ENCODE results near the gene KLC1. TPM values are rescaled to one million over a fixed set of nuclear protein-coding genes. Genes with fewer than 3 reads are reported as not detected.
A peak's percentile ranks its signal among the peaks of the same experiment; 100 is the strongest.

The KLC1 gene
- total RNA-seq, 1 donor from 2014 or later, result 975 TPM

- peaks cover 9% of the 10 kb centered on the region for H3K9me3 Mint-ChIP-seq (ENCODE audit: unreplicated experiment)
- peaks cover 9% of the 10 kb centered on the region for H3K27me3 Mint-ChIP-seq (ENCODE audit: unreplicated experiment)
- TF ChIP-seq CTCF (IDR thresholded peaks at IDR 0.05; ENCODE audit: partially characterized antibody, unreplicated experiment), result no peak
- DNase-seq, result no peak
- no peaks in the 10 kb centered on the region for H3K36me3 Mint-ChIP-seq (ENCODE audit: unreplicated experiment)
- H3K27ac Mint-ChIP-seq (ENCODE audit: unreplicated experiment), result no peak overlapping the region
- peaks cover 37% of the 10 kb centered on the region for H3K4me1 Mint-ChIP-seq (ENCODE audit: low read depth, unreplicated experiment)
- H3K4me3 Mint-ChIP-seq (ENCODE audit: unreplicated experiment), result no peak overlapping the region
Measured at GRCh38 chr14:103686831-103687485, 57.9 kb downstream of the KLC1 start.

GRCh38 chr14:103687712-103688111, 58.7 kb downstream of the KLC1 start:
- peaks cover 7% of the 10 kb centered on the region for H3K9me3 Mint-ChIP-seq (ENCODE audit: unreplicated experiment)
- H3K4me1 Mint-ChIP-seq (ENCODE audit: low read depth, unreplicated experiment), result peaks cover 38% of the 10 kb centered on the region
- peaks cover 9% of the 10 kb centered on the region for H3K27me3 Mint-ChIP-seq (ENCODE audit: unreplicated experiment)
- no peak for TF ChIP-seq CTCF (IDR thresholded peaks at IDR 0.05; ENCODE audit: partially characterized antibody, unreplicated experiment)
- DNase-seq, result no peak
- no peak overlapping the region for H3K4me3 Mint-ChIP-seq (ENCODE audit: unreplicated experiment)
- no peak overlapping the region for H3K27ac Mint-ChIP-seq (ENCODE audit: unreplicated experiment)
- no peaks in the 10 kb centered on the region for H3K36me3 Mint-ChIP-seq (ENCODE audit: unreplicated experiment)

GRCh38 chr14:103688441-103688840, 59.4 kb downstream of the KLC1 start:
- H3K4me3 Mint-ChIP-seq (ENCODE audit: unreplicated experiment), result no peak overlapping the region
- H3K4me1 Mint-ChIP-seq (ENCODE audit: low read depth, unreplicated experiment), result peaks cover 31% of the 10 kb centered on the region
- TF ChIP-seq CTCF (IDR thresholded peaks at IDR 0.05; ENCODE audit: partially characterized antibody, unreplicated experiment), result no peak
- peaks cover 7% of the 10 kb centered on the region for H3K9me3 Mint-ChIP-seq (ENCODE audit: unreplicated experiment)
- H3K36me3 Mint-ChIP-seq (ENCODE audit: unreplicated experiment), result no peaks in the 10 kb centered on the region
- H3K27ac Mint-ChIP-seq (ENCODE audit: unreplicated experiment), result peak overlapping the region; percentile 33
- no peak for DNase-seq
- H3K27me3 Mint-ChIP-seq (ENCODE audit: unreplicated experiment), result peaks cover 9% of the 10 kb centered on the region

- DNase-seq, result no peak
- Mint-ChIP-seq H3K9me3 (ENCODE audit: unreplicated experiment) (peaks cover 6% of the 10 kb centered on the region), H3K4me1 (ENCODE audit: low read depth, unreplicated experiment) (peaks cover 30% of the 10 kb centered on the region), H3K36me3 (ENCODE audit: unreplicated experiment) (no peaks in the 10 kb centered on the region), H3K4me3 (ENCODE audit: unreplicated experiment) (no peak overlapping the region), H3K27me3 (ENCODE audit: unreplicated experiment) (peaks cover 13% of the 10 kb centered on the region), H3K27ac (ENCODE audit: unreplicated experiment) (peak overlapping the region; percentile 64)
- TF ChIP-seq CTCF (IDR thresholded peaks at IDR 0.05; ENCODE audit: partially characterized antibody, unreplicated experiment), result no peak
Measured at GRCh38 chr14:103688906-103689902, 60.2 kb downstream of the KLC1 start.

Measured in glutamatergic neuron (in vitro differentiated cells).